Measurements from ENCODE around the gene GPC3.

DNA sequence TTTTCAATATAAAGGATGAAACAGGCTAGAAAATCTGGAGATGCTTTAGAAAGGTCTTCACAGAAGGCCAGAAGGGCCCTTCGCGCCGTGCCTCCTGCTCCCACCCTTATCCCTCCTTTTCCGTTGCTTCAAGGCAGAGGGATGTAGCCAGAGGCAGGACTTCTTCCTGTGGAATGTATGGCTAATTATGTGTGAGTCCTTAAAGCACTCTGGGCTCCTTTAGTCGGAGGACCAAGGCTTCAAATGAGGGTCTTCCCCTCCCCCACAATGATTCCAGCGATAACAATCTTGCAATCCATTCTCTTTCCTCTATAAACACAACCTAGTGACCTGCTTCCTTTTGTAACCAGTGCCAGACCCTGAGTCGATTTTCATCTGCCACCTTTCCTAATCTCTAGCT is 103.5 kb downstream of the GPC3 start:
- TF ChIP-seq YY1 (IDR thresholded peaks at IDR 0.05; ENCODE audit: insufficient read depth, insufficient read length) (no peak), SUZ12 (IDR thresholded peaks at IDR 0.05; ENCODE audit: extremely low read depth, insufficient read depth, insufficient read length) (no peak)
